GM12865 (cell line): Measurements from ENCODE around the gene AOPEP.

Experiments
- DNase-seq: peaks from one replicate; pipeline ENCODE4 v3.0.0; 2010; ENCODE audit warnings: low read depth
- H3K4me3 ChIP-seq: 2 replicates; pipeline ENCODE4 v1.5.1; 2011; ENCODE audit warnings: mild to moderate bottlenecking, low read depth, low read length, control low read depth
- CTCF ChIP-seq: IDR thresholded peaks from 2 replicates; pipeline ENCODE4 v1.5.1; 2011; ENCODE audit warnings: low read length, control low read depth, low read depth, inconsistent platforms; ENCODE audit not compliant: insufficient read depth; ENCODE audit errors: missing control alignments

Gene AOPEP

DNA sequence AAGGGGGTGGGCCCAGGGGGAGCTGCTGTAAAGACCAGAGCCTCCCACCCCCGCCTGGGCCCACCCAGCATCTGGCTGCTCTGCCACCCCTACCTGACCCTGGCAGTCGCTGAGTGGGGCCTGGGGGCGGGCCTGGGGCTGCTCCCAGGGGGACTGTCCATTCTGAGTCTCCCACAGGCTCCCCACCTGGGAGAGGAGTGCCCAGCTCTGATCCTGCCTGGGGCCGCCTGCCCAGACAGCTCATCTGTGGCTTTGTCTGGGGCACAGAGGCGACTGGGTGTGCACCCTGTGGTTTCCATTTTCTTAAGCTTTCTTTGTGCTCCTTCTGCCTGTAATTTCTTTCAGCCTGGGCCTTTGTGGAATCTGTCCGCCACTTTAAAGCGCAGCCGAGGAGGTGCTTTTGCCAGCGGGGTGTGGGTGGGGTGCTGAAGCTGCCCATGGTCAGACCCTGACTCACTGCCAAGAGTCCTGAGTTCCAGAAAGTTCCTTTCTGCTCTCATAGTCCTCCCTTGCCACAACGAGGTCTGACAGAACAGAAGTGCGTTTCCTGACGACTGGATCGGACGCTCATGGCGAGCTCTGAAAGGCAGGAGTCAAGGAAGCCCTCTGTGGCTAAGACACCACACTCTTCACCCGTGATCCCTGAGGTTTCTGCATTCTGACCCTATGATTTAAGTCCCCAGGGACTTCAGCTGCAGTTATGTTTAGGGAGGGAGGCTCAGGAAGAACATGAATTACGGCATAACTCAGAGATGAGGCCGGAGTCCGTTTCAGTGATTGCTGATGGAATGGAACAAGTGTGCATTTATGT lies 366.0 kb downstream of the AOPEP start:
- no peak for TF ChIP-seq CTCF
- no peak overlapping the region for H3K4me3 ChIP-seq
- DNase-seq: no peak

GRCh38 chr9:95093586-95093985 lies 367.1 kb downstream of the AOPEP start:
- no peak overlapping the region for H3K4me3 ChIP-seq

GRCh38 chr9:95094002-95094401 lies 367.5 kb downstream of the AOPEP start:
- H3K4me3 ChIP-seq: no peak overlapping the region
- no peak for DNase-seq
- TF ChIP-seq CTCF: no peak

More at GRCh38 chr9:95093586-95093985, 367.1 kb downstream of the AOPEP start:
- no peak for TF ChIP-seq CTCF
- no peak for DNase-seq

DNA sequence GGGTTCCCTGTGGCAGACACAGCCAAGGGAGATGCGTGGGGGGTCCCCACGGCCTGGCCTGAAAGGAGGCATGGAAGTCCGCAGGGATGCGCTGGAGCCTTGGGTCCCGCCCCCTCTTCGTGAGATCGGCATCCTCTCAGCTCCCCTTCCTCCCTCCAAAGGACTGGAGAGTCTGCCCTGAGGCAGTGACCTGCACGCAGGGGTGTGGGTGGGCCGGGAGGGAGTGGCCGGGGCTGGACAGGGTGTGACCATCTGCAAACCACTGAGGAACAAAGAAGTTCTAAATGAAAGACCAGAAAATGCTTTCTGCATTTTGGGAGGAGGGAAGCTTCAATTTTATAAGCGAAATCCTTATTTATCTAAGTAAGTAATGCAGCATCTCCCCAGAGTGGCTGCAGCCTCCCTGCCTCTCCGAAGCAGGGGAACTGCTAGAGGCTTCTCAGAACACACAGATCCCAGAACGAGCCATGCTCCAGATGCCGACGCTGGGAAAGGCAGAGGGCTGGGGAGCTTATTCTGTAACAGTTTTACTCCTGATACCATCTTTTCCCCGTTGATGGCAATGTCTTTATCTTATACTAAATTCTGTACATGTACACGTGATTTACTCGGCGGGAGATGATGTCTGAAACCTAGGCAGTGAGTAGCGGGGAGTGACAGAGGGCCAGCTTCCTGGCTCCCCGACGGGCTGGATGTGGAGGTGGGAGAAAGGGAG lies 369.3 kb downstream of the AOPEP start:
- no peak for TF ChIP-seq CTCF
- no peak overlapping the region for H3K4me3 ChIP-seq

DNA sequence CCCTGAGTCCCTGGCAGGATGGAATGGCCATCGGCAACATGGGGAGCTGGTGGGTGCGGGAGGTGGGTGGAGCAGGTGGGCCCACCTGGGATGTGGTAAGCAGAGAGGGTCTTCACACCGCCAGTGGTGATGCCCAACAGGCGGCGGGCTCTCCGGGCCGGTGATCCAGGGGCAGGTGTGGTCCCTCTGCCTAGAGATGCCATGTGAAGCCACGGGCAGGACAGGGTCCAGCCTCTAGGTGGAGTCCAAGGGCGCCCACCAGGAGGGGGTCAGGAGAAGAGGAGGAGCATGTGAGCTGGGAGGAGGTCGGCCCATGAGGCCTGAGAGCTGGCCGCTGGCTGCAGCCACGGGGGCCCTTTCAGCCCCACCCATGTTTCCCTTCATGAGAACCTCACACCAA lies 369.9 kb downstream of the AOPEP start:
- no peak for DNase-seq
- H3K4me3 ChIP-seq: no peak overlapping the region
- no peak for TF ChIP-seq CTCF

More for the DNA sequence above, 369.3 kb downstream of the AOPEP start:
- DNase-seq: no peak

GRCh38 chr9:95096807-95097206 lies 370.3 kb downstream of the AOPEP start:
- no peak overlapping the region for H3K4me3 ChIP-seq
- TF ChIP-seq CTCF: no peak
- DNase-seq: no peak
